GM12872 (cell line): Measurements from ENCODE around the gene RAP1GAP.
A peak's percentile ranks its signal among the peaks of the same experiment; 100 is the strongest.

Experiments
- TF ChIP-seq, protein P1 (sequence below): IDR thresholded peaks from 3 replicates; pipeline ENCODE4 v1.5.1; 2011; ENCODE audit warnings: low read depth, mild to moderate bottlenecking, low read length, moderate library complexity; ENCODE audit not compliant: insufficient read depth

RAP1GAP gene

DNA sequence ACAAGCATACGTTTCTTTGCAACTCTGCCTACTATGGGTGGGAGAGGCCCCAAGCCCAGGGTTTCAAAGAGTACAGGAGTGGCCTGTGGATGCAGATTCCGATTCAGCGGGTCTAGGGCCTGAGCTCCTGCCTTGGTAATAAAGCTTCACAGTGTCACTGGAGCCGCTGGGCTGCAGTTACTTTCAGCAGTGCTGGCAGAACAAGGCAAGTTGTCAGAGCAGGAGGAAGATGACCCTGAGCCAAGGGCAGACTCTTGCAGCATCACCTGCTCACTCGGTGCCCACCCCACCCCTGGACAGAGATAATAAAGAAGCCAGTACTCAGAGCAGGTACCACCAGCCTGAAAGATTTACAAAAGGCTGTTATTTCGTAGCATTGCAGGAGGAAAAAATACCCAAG lies 8.0 kb upstream of the RAP1GAP start:
- TF ChIP-seq, protein P1, sequence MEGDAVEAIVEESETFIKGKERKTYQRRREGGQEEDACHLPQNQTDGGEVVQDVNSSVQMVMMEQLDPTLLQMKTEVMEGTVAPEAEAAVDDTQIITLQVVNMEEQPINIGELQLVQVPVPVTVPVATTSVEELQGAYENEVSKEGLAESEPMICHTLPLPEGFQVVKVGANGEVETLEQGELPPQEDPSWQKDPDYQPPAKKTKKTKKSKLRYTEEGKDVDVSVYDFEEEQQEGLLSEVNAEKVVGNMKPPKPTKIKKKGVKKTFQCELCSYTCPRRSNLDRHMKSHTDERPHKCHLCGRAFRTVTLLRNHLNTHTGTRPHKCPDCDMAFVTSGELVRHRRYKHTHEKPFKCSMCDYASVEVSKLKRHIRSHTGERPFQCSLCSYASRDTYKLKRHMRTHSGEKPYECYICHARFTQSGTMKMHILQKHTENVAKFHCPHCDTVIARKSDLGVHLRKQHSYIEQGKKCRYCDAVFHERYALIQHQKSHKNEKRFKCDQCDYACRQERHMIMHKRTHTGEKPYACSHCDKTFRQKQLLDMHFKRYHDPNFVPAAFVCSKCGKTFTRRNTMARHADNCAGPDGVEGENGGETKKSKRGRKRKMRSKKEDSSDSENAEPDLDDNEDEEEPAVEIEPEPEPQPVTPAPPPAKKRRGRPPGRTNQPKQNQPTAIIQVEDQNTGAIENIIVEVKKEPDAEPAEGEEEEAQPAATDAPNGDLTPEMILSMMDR: no peak

DNA sequence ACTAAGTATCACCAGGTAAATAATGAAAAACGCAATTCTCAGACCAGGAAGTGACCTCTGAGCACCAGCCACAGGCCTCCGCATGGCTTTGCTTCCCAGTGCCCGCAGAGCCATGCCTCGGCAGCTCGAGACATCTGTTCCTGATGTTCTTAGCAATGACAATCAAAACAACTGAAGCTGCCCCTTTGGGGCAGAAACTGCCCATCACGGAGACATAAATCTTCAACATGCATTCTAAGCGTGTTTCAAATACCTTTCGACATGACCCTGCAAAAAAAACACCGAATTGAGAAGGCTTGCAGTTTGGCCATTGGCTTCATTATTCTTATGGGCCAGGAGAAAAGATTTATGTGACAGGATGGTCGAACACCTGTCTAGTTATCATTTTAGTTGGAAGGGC lies 5.8 kb upstream of the RAP1GAP start:
- TF ChIP-seq, protein P1: no peak

DNA sequence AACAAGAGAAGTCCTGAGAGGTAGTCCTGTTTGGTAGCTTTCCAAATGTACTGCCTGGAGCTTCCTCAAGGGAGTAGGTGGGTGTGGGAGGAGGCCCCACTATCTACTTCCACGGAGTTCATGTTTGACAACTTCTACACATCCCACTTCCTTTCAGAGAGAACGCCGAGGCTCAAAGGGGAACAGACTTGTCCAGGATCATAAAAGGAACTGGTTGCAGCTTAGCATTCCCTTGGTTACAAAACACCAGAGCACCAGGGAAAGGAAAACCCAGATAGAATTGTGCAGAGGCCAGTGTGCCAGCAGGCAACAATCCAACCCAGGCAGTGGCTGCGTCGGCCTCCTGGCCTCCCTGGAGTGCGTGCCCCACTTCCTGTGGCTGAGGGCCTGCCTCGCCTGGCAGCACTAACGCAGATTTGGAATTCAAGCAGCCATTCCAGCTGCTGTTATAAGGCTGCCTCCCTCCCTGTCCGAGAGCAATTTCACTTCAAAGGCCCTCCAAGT lies 4.2 kb upstream of the RAP1GAP start:
- TF ChIP-seq, protein P1: no peak

DNA sequence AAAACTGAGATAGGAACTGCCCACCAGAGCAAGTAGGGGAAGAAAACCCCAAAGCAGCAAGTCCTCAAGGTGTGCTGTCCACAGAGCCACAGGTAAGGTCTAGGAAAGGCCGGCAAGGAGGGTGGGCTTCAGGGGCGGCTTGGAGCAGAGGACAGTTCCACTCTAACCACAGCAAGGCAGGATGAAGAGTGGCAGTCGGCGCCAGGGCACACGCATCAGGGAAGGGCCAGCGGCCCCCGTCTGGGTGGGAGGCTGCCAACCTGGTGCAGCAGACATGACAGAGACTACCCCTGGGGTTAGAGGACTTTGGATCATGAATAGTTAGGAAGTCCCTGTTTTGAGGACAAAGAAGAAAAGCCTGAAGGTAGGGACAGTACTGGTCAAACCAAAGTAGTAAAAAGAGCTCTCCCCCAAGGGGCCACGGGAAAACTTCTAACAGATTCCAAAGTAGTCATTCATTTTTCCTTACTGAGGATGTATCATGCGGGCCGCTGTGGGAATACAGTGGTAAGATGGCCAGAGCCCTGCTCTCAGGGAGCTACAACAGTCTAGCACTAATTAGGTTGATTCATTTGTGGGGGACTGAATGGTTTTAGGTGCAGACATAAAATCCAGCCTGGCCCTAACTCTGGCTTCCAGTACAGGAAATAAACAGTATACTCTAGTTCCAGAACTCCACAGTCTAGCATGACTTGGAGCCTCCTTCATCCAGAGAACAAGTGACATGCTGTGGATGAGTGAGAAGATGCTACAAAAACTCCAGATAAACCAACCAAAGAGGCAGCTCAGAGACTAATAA lies 3.5 kb upstream of the RAP1GAP start:
- TF ChIP-seq, protein P1: no peak

DNA sequence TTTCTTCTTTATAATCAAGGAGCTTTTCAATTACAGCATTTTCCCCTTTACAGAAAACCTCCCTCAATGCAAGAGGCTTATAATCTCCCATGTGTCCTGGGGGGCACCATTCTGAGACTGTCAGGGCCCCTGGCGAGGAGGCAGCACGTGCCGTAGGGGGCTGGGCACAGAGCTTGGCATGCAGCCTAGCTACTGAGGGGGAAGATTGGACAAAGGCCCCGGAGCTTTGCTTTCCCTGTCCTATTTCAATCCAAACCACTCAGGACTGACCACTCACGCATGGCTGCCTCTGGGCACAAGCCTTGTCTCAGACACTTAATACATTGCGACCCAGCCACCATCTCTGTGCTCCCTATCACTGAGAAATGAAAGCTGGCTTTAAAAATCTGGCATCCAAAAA lies 2.8 kb upstream of the RAP1GAP start:
- TF ChIP-seq, protein P1: no peak

DNA sequence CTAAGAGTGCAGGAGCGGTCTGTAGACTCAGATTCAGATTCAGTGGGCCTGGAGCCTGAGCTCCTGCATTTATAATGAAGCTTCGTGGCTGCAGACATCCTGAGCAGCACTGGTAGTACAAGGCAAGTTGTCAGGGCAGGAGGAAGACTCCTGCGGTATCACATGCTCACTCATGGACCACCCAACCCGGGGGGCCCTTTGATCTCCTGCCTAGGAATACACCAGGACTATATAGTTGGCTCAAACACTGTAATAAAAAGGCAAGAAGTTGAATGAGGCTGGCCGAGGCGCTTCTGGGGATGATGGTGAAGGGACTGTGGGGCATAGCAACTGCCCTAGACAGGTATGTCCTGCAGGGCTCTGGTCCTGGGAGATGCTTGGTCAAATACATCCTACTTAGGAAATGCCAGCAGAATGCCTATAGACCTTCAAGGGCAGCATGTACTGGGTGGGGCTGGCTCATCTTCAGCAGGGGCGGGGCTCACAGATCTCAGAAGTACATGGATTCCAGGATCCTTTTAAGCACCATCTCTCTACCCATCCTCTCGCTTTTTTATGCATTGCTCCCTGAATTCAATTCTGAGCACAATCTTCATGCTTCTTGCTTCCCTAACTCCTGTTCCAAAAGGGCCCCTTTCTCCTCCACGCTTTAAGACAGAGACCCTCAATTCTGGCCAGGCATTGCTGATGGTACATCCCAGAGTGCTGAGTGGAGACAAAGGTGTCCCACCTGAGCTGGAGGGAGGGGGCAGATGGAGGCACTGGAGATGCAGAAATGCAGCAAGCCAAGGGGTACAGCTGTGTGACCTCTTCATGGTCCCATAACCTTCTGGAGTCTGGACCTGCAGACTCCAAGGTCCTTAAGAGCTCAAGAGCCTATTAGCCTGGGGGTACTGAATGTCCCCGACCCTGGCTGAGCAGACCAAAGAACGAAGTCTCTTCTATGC lies 2.1 kb upstream of the RAP1GAP start:
- TF ChIP-seq, protein P1: no peak

DNA sequence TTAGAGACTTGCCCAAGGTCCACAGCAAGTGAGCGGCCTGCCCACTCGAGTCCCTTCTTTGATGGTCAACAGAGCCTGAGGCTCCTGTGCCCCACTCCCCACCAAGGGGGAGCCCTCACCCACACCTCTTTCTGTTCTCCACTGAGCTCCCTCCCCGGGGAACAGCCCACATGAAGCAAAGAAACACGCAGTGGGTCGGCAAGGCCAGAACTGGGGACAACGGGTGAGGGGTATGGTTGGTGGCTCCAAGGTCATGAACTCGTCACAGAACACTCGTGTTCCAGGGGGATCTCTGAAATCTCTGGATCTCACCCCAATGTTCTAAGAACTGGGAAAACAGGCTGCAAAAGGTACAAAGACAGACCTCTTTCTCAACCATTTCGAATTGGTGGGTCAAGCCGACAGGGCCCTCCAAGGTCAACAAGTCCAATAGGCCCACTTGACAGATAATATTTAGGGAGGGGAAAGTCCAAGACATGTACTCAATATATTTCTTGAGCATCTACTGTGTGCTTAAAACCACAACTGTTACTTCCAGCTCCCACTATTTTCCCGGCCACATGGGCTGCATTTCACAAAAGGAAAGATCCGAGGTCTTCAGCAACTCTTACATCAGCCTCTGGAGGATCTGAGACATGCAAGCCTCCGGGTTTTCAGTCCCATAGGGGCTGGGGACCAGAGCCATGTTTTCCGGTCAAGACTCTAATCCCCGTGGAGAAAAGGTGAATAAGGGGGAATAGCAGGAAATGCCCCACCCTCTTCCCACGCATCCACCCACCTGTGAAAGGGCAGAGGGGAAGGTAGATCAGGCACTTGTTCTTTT lies 1.1 kb upstream of the RAP1GAP start:
- TF ChIP-seq, protein P1: 0 out of 3 replicates have a peak, but pooled peaks have one; percentile 11
